SK-N-SH (cell line): ENCODE results near the gene RIN3.

Source experiments
- EZH2phosphoT487 ChIP-seq: fragments of 200-600 bp; sonication (generic); IDR thresholded peaks from 2 replicates; pipeline ENCODE4 v1.6.1; 2017; ENCODE audit warnings: low read depth, mixed run types, mild to moderate bottlenecking, antibody characterized with exemption, moderate library complexity, borderline replicate concordance
- NFIC ChIP-seq: IDR thresholded peaks from 2 replicates; pipeline ENCODE4 v1.4.0; 2012; ENCODE audit warnings: borderline replicate concordance
- POLR2AphosphoS5 ChIP-seq: IDR thresholded peaks from 2 replicates; pipeline ENCODE4 v1.6.1; 2012; ENCODE audit warnings: low read depth, low read length
- TF ChIP-seq, protein P1 (sequence below): fragments of 200-600 bp; sonication (generic); IDR thresholded peaks from 2 replicates; pipeline ENCODE4 v1.6.1; 2017; ENCODE audit warnings: antibody characterized with exemption, mild to moderate bottlenecking, moderate library complexity
- TF ChIP-seq, protein P2 (sequence below): IDR thresholded peaks from 2 replicates; pipeline ENCODE4 v1.6.1; 2012; ENCODE audit warnings: mild to moderate bottlenecking, low read depth, low read length, moderate library complexity

DNA sequence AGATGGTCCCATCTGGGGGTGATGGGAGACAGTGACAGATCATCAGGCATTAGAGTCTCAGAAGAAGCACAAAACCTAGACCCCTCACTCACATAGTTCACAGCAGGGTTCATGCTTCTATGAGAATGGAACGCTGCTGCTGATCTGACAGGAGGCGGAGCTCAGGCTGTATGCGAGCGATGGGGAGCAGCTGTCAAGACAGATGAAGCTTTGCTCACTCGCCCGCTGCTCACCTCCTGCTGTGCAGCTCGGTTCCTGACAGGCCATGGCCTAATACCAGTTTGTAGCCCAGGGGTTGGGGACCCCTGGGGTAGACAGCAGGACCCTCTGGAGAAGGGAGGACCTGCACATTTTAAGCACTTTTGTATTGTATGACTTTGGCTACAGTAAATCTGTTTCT, 123.6 kb downstream of the RIN3 start:
- TF ChIP-seq, protein P1, sequence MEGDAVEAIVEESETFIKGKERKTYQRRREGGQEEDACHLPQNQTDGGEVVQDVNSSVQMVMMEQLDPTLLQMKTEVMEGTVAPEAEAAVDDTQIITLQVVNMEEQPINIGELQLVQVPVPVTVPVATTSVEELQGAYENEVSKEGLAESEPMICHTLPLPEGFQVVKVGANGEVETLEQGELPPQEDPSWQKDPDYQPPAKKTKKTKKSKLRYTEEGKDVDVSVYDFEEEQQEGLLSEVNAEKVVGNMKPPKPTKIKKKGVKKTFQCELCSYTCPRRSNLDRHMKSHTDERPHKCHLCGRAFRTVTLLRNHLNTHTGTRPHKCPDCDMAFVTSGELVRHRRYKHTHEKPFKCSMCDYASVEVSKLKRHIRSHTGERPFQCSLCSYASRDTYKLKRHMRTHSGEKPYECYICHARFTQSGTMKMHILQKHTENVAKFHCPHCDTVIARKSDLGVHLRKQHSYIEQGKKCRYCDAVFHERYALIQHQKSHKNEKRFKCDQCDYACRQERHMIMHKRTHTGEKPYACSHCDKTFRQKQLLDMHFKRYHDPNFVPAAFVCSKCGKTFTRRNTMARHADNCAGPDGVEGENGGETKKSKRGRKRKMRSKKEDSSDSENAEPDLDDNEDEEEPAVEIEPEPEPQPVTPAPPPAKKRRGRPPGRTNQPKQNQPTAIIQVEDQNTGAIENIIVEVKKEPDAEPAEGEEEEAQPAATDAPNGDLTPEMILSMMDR: no peak
- TF ChIP-seq POLR2AphosphoS5 (no peak), NFIC (no peak), EZH2phosphoT487 (no peak)
- TF ChIP-seq, protein P2, sequence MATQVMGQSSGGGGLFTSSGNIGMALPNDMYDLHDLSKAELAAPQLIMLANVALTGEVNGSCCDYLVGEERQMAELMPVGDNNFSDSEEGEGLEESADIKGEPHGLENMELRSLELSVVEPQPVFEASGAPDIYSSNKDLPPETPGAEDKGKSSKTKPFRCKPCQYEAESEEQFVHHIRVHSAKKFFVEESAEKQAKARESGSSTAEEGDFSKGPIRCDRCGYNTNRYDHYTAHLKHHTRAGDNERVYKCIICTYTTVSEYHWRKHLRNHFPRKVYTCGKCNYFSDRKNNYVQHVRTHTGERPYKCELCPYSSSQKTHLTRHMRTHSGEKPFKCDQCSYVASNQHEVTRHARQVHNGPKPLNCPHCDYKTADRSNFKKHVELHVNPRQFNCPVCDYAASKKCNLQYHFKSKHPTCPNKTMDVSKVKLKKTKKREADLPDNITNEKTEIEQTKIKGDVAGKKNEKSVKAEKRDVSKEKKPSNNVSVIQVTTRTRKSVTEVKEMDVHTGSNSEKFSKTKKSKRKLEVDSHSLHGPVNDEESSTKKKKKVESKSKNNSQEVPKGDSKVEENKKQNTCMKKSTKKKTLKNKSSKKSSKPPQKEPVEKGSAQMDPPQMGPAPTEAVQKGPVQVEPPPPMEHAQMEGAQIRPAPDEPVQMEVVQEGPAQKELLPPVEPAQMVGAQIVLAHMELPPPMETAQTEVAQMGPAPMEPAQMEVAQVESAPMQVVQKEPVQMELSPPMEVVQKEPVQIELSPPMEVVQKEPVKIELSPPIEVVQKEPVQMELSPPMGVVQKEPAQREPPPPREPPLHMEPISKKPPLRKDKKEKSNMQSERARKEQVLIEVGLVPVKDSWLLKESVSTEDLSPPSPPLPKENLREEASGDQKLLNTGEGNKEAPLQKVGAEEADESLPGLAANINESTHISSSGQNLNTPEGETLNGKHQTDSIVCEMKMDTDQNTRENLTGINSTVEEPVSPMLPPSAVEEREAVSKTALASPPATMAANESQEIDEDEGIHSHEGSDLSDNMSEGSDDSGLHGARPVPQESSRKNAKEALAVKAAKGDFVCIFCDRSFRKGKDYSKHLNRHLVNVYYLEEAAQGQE: no peak
